ENCODE data around the gene ATP11A.

The ATP11A gene

GRCh38 chr13:112842931-112843391 lies 153.1 kb downstream of the ATP11A start:
- CTCF ChIA-PET, result no interaction called here
- POLR2A ChIA-PET, result no interaction called here
- no peak for DNase-seq (ENCODE audit: low read depth, low spot score)
- TF ChIP-seq CTCF (IDR thresholded peaks at IDR 0.05; ENCODE audit: insufficient read depth, low read length, missing control alignments), result no peak
- no peak overlapping the region for H3K4me3 ChIP-seq (ENCODE audit: low read depth, low read length)

GRCh38 chr13:112843392-112844111 lies 153.7 kb downstream of the ATP11A start:
- ChIA-PET CTCF (no interaction called here), POLR2A (no interaction called here)
- no peak for DNase-seq (ENCODE audit: low read depth, low spot score)
- H3K4me3 ChIP-seq (ENCODE audit: low read depth, low read length), result no peak overlapping the region
- no peak for TF ChIP-seq CTCF (IDR thresholded peaks at IDR 0.05; ENCODE audit: insufficient read depth, low read length, missing control alignments)

- no peak overlapping the region for H3K4me3 ChIP-seq (ENCODE audit: low read depth, low read length)
Measured at GRCh38 chr13:112844411-112844810, 154.6 kb downstream of the ATP11A start.

GRCh38 chr13:112844879-112845278 lies 155.0 kb downstream of the ATP11A start:
- H3K4me3 ChIP-seq (ENCODE audit: low read depth, low read length), result no peak overlapping the region
- no peak for DNase-seq (ENCODE audit: low read depth, low spot score)
- TF ChIP-seq CTCF (IDR thresholded peaks at IDR 0.05; ENCODE audit: insufficient read depth, low read length, missing control alignments), result no peak
- ChIA-PET POLR2A (no interaction called here), CTCF (no interaction called here)

More at GRCh38 chr13:112844411-112844810, 154.6 kb downstream of the ATP11A start:
- ChIA-PET POLR2A (no interaction called here), CTCF (no interaction called here)
- no peak for TF ChIP-seq CTCF (IDR thresholded peaks at IDR 0.05; ENCODE audit: insufficient read depth, low read length, missing control alignments)
- no peak for DNase-seq (ENCODE audit: low read depth, low spot score)

- DNase-seq (ENCODE audit: low read depth, low spot score), result no peak
- ChIA-PET CTCF (no interaction called here), POLR2A (no interaction called here)
- TF ChIP-seq CTCF (IDR thresholded peaks at IDR 0.05; ENCODE audit: insufficient read depth, low read length, missing control alignments), result no peak
- H3K4me3 ChIP-seq (ENCODE audit: low read depth, low read length), result no peak overlapping the region
Measured at GRCh38 chr13:112845511-112846144, 155.8 kb downstream of the ATP11A start.

GRCh38 chr13:112846411-112847115 lies 156.7 kb downstream of the ATP11A start:
- CTCF ChIA-PET, result no interaction called here
- POLR2A ChIA-PET, result no interaction called here
- no peak for TF ChIP-seq CTCF (IDR thresholded peaks at IDR 0.05; ENCODE audit: insufficient read depth, low read length, missing control alignments)

More at GRCh38 chr13:112846411-112847115, 156.7 kb downstream of the ATP11A start:
- no peak overlapping the region for H3K4me3 ChIP-seq (ENCODE audit: low read depth, low read length)
- DNase-seq (ENCODE audit: low read depth, low spot score), result no peak

Measured in AG04449 (cell line).